ENCODE measurements around the gene TGM5.
A peak's percentile ranks its signal among the peaks of the same experiment; 100 is the strongest.

TGM5 gene

DNA sequence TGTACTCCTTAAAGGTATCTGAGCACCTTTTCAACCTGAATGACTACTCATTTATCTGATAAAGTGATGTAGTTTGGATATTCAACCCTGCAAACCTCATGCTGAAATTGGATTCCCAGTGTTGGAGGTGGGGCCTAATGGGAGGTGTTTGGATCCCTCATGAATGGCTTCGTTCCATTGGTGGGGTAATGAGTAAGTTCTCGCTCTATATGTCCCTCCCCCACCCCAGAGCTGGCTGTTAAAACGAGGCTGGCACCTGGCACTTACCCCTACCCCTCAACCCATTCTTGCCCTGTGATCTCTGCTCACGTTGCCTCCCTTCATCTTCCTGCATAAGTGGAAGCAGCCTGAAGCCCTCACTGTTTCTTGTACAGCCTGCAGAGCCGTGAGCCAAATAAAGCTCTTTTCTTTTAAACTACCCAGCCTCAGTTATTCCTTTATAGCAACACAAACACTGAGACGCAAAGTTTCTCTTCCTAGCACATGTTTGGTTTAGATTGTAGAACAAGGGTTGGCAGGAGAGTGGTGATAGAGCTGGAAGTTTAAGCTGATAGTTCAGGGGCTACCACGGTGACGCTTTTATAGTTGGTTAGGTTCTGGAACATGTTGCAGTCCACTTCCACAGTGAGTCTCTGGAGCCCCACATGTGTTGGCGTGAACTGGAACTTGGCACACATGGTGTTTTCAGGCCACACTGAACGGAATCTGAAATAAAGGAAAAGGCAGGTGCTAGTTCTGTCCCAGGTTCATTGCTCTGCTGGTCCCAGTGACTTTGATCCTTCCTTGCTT, 69.8 kb downstream of the TGM5 start:
- peaks cover 35 to 41% of the 10 kb centered on the region in 2 donors for H3K36me3 Mint-ChIP-seq
- H3K4me1 Mint-ChIP-seq = peaks cover 15 to 18% of the 10 kb centered on the region in 2 donors
- H3K9me3 Mint-ChIP-seq = peaks cover 6 to 10% of the 10 kb centered on the region in 2 donors

DNA sequence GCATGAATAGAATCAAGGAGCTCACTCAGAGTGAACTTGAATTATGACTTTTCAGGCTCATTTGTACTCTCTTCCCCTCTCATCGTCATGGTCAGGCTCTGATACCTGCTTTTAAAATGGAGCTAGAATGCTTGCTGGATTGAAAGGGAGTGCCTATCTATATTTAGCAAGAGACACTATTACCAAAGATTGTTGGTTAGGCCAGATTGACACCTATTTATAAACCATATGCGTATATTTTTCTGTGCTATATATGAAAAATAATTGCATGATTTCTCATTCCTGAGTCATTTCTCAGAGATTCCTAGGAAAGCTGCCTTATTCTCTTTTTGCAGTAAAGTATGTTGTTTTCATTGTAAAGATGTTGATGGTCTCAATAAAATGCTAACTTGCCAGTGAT, 71.9 kb downstream of the TGM5 start:
- Mint-ChIP-seq H3K36me3 (peaks cover 40 to 53% of the 10 kb centered on the region in 2 donors), H3K4me1 (peaks cover 15 to 19% of the 10 kb centered on the region in 2 donors)

More for the DNA sequence above, 69.8 kb downstream of the TGM5 start:
- ATAC-seq (replicated peaks) = no peak
- H3K4me3 Mint-ChIP-seq = no peak overlapping the region
- peak overlapping the region; percentile 31 for H3K27ac Mint-ChIP-seq
- H3K27me3 Mint-ChIP-seq = no peaks in the 10 kb centered on the region
- no peak for DNase-seq

DNA sequence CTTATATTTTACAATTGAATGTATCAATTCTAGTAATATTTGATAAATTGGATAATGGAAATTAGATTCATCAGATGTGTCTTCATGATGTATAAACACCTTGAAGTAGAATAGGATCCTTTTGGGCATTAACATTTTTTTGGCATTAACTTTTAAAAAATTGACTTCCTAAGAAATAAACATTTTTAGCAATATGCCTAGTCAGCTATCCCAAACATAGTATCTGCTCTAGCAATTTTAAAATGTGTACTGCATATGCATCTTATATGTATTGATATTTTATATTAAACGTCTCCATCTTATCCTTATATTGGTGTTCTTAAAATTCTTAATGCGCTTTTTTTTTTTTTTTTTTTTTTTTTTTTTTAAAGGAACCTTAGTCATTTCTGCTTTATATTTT, 73.0 kb downstream of the TGM5 start:
- DNase-seq (no peak), ATAC-seq (replicated peaks) (no peak)
- Mint-ChIP-seq H3K4me1 (peaks cover 17 to 19% of the 10 kb centered on the region in 2 donors), H3K27ac (no peak overlapping the region), H3K36me3 (peaks cover 35 to 53% of the 10 kb centered on the region in 2 donors), H3K4me3 (no peak overlapping the region), H3K27me3 (no peaks in the 10 kb centered on the region), H3K9me3 (peaks cover 6 to 10% of the 10 kb centered on the region in 2 donors)

More for the DNA sequence above, 71.9 kb downstream of the TGM5 start:
- H3K27ac Mint-ChIP-seq = no peak overlapping the region
- H3K27me3 Mint-ChIP-seq = no peaks in the 10 kb centered on the region
- peaks cover 6 to 10% of the 10 kb centered on the region in 2 donors for H3K9me3 Mint-ChIP-seq
- H3K4me3 Mint-ChIP-seq = no peak overlapping the region
- DNase-seq (no peak), ATAC-seq (replicated peaks) (no peak)

DNA sequence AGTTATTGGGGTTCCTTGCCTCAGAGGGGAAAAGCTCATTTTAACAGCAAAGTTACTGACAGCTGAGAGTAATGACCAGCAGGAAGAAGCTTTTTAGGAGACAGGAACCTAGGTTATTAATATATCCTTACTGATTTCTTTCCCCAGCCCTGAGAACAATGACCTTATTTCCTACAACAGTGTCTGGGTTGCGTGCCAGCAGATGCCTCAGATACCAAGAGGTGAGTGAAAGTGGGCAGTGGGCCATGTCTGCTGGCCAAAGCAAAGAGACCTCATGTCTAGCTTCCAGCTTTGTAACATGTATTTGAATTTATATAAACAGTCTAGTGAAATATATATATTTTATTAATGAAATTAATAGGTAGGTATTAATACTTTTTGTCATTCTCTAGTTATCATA, 76.5 kb downstream of the TGM5 start:
- H3K4me3 Mint-ChIP-seq = no peak overlapping the region
- peaks cover 14 to 33% of the 10 kb centered on the region in 2 donors for H3K36me3 Mint-ChIP-seq
- no peaks in the 10 kb centered on the region for H3K9me3 Mint-ChIP-seq
- H3K4me1 Mint-ChIP-seq = peaks cover 12 to 31% of the 10 kb centered on the region in 2 donors
- H3K27ac Mint-ChIP-seq = no peak overlapping the region
- DNase-seq = no peak
- ATAC-seq (replicated peaks) = no peak
- H3K27me3 Mint-ChIP-seq = no peaks in the 10 kb centered on the region

DNA sequence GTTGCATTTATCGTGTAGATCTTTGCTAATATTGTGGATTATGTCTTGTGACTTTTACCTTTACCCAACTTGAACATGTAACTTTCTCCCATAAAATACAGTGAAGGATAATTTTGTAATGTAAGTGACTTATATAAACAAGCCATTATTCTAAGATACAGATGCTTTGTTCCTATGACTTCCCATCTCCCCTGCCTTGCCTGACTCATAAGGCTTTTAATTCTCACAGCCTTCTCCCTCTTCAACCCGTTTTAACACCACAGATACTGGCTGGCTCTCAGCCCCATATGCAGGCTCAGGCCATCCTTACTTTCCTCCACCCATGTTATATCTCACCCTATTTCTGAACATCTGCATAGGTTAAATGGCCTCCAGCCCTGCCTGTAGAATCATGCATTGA, 77.4 kb downstream of the TGM5 start:
- H3K27ac Mint-ChIP-seq = no peak overlapping the region
- H3K9me3 Mint-ChIP-seq = no peaks in the 10 kb centered on the region
- H3K4me1 Mint-ChIP-seq = peaks cover 14 to 40% of the 10 kb centered on the region in 2 donors
- H3K27me3 Mint-ChIP-seq = no peaks in the 10 kb centered on the region
- H3K36me3 Mint-ChIP-seq = peaks cover 20 to 29% of the 10 kb centered on the region in 2 donors
- DNase-seq = no peak
- no peak for ATAC-seq (replicated peaks)
- H3K4me3 Mint-ChIP-seq = no peak overlapping the region

DNA sequence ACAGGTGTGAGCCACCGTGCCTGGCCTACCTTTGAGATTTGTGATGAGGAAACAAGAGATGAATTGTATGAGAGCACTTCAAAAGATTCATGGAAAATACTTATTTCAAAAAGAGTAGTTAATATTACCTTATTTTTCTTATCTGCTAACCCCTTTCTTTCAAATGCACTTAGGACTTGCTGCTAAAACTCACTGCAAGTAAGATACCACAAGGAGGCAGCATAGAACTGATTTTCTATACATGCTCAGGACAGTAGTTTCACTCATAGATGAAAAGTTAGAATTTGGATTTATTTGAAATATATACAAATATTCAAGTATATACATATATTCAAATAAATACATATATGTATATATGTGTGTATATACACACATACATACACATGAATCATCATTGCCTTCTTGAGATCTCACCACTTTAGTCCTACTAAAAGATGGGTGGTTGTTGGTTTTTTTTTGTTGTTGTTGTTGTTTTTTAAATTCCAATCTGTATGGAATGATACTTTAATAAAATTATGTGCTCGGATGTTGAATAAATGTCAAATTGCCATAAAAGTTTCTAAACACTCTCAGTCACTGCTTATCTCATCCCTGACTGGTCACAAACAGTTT, 79.1 kb downstream of the TGM5 start:
- peaks cover 23 to 34% of the 10 kb centered on the region in 2 donors for H3K36me3 Mint-ChIP-seq
- H3K27ac Mint-ChIP-seq = peak overlapping the region; percentile 47
- DNase-seq (no peak), ATAC-seq (replicated peaks) (no peak)
- no peaks in the 10 kb centered on the region for H3K9me3 Mint-ChIP-seq
- peaks cover 19 to 48% of the 10 kb centered on the region in 2 donors for H3K4me1 Mint-ChIP-seq
- H3K4me3 Mint-ChIP-seq = peak overlapping the region; percentile 17 to 47
- H3K27me3 Mint-ChIP-seq = no peaks in the 10 kb centered on the region

DNA sequence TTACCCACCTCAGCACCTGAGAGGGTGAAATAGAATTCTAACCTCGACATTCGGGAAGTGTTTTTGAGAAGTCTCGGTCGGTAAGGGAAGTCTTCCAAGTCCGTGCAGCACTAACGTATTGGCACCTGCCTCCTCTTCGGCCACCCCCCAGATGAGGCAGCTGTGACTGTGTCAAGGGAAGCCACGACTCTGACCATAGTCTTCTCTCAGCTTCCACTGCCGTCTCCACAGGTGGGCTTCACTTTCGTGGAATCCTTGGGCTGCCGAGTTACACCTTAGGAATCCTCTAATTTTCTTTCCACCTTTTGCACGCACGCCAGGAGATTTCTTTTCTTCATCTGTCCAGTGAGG, 80.8 kb downstream of the TGM5 start:
- no peak for DNase-seq
- H3K4me3 Mint-ChIP-seq = peak overlapping the region; percentile 97 to 99
- peaks cover 16 to 31% of the 10 kb centered on the region in 2 donors for H3K36me3 Mint-ChIP-seq
- H3K4me1 Mint-ChIP-seq = peaks cover 18 to 39% of the 10 kb centered on the region in 2 donors
- H3K27me3 Mint-ChIP-seq = no peaks in the 10 kb centered on the region
- ATAC-seq (replicated peaks) = peak; percentile 41 to 44
- H3K9me3 Mint-ChIP-seq = no peaks in the 10 kb centered on the region
- H3K27ac Mint-ChIP-seq = peak overlapping the region; percentile 99

DNA sequence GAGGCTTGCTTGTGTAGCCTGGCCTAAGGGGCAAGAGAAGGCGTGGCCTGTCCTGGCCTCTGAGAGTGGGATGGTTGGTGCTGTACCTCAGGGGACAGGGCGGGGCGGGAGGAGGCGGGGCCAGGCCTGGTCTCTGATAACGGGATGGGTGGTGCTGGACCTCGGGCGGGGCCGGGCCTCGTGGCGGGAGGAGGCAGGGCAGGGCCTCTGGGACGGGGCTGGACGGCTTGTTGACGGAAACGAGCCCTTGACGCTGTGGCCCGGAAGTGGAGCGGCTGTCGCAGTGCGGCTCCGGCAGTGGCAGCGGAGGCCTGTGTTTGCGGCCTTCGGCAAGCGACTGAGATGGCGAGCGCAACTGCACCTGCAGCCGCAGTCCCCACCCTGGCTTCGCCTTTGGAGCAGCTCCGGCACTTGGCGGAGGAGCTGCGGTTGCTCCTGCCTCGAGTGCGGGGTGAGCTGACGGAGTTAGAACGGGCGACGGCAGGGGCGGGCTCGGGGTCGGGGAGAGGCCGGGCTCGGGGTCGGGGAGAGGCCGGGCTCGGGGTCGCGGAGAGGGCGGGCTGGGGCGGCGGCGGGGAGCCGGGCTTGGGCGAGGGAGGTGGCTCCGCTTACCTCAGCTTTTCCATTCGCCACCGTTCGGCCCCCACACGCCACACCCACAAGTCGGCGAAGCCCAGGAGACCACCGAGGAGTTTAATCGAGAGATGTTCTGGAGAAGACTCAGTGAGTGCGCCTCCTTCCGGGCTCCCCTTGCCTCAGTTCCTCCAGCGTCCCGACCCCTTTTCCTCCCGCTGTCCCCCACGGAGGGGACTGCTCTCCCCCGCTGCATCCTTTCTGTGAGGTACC, 81.3 kb downstream of the TGM5 start, which contains the start of gene CCNDBP1:
CCNDBP1 (plus strand) TSS at position 247 of the 846 bp plus-strand sequence; CDS start at position 343, 96 bp downstream.
- peaks cover 18 to 39% of the 10 kb centered on the region in 2 donors for H3K4me1 Mint-ChIP-seq
- H3K4me3 Mint-ChIP-seq = peak within 1 kb of the TSS; percentile 97 to 99
- H3K27me3 Mint-ChIP-seq = no peaks in the 10 kb centered on the region
- ATAC-seq (replicated peaks) (peak; percentile 96 to 97), DNase-seq (peak; percentile 94)
- H3K9me3 Mint-ChIP-seq = no peaks in the 10 kb centered on the region
- H3K36me3 Mint-ChIP-seq = peaks cover 15 to 26% of the 10 kb centered on the region in 2 donors
- peak within 1 kb of the TSS; percentile 99 for H3K27ac Mint-ChIP-seq

DNA sequence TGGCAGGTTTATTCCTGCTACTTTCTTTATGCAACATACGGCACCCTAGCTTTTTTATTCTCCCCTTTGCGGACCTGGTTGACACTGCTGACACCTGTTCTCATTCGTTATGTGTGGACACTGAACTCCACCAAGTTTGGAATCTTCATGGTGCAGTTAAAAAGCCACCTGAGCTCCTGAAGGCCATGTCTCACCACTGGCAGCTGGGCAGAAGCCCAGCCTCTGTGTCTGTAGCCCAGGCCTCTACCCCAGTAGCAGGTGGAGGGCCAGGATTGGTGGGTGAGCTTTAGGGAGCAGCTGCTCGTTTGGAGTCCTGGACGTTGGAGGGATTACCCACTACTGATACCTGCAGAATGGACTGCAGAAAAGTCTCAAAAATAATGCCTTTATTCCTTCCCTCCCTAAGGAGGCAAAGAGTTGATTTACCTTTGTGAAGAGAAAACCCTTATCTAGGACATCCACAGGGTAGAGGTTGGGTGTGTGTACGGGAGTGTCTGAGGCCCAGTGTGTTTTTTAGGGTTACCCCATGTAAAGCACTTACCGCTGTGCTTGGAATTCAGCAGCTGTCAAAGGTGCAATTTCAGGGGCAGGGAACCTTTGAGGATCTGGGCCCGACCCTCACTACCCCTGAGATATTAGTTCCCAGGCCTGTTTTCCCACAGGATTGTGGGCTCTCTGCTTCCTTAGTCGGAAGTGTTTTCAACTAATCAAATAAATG, 82.2 kb downstream of the TGM5 start:
- Mint-ChIP-seq H3K27me3 (no peaks in the 10 kb centered on the region), H3K4me1 (peaks cover 17 to 39% of the 10 kb centered on the region in 2 donors), H3K27ac (peak overlapping the region; percentile 99), H3K36me3 (peaks cover 15 to 25% of the 10 kb centered on the region in 2 donors), H3K4me3 (peak overlapping the region; percentile 97 to 99), H3K9me3 (no peaks in the 10 kb centered on the region)
- ATAC-seq (replicated peaks) (no peak), DNase-seq (no peak)

DNA sequence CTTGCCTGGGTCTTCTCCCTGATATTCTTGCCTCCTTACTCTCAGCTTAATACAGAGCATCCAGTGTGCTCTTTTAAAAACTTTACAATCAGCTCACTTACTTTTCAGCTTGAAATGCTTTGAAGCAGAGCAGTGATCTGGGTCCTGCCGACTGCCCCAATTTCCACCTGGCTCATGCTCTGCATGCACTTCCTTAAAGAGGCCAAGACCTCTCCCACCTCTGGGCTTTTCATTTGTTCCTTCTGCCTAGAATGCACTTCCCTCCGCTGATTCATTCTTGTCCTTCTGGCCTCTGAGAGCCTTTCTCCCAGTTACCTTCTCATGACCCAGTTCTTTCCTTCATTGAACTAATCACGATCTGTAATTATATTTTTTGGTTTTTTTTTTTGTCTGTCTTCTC, 83.5 kb downstream of the TGM5 start:
- peaks cover 14 to 39% of the 10 kb centered on the region in 2 donors for H3K4me1 Mint-ChIP-seq
- peak overlapping the region; percentile 71 for H3K27ac Mint-ChIP-seq
- H3K36me3 Mint-ChIP-seq = peaks cover 15 to 20% of the 10 kb centered on the region in 2 donors
- H3K9me3 Mint-ChIP-seq = no peaks in the 10 kb centered on the region
- no peak for ATAC-seq (replicated peaks)
- no peaks in the 10 kb centered on the region for H3K27me3 Mint-ChIP-seq
- H3K4me3 Mint-ChIP-seq = no peak overlapping the region
- no peak for DNase-seq
